Left ventricle myocardium superior (tissue), 1 donor: ENCODE results near the gene SKOR2. TPM values are rescaled to one million over a fixed set of nuclear protein-coding genes. Genes with fewer than 3 reads are reported as not detected.
"Not testable (repeated sequence)": the region's sequence is repeated elsewhere in the genome, so short reads cannot be mapped to it uniquely, and the experiment has no call there.

Source experiments
- ATAC-seq: fragments of 200-7000 bp; cut with Tn5 transposase; one replicate; pipeline ENCODE4 v1.9.1; 2020; ENCODE audit warnings: mild to moderate bottlenecking, moderate library complexity
- DNase-seq: peaks from one replicate; pipeline ENCODE4 v3.0.0-alpha.2; 2020
- intact Hi-C: fragments of 100-400 bp; cut with micrococcal nuclease; formaldehyde crosslinking; loops from one replicate; pipeline ENCODE4 v1.11.0; 2022
- total RNA-seq: library from RNA; stranded (reverse); fragmentation: NEBNext Ultra II Directional; extraction: Animal tissue kit (Norgen Biotek cat#: 25700); gene quantifications from one replicate; pipeline ENCODE4 v1.2.1, GENCODE V29; 2021
- donor health status: DM: no; HTN: yes; CAD: no; lungs with severe emphysema.

The SKOR2 gene
- total RNA-seq, 1 donor from 2014 or later, result not detected

DNA sequence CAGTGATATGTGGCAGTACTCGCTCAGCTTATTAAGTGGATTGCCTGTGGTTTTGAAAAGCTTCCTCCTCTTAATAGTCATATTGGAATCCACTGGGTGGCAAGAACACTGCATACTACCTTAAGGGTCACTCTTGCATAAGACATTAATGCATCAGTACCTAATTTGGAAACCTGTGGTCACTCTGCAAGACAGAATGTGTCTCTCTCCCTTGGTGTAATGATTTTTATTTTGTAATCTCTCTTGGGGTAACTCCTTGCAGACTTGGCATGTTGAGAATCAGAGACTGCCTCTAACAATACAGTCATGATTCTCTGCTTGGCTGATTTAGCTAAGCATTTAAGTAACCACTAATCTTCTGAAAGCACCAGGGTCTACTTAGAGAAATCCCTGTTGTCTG is 42.3 kb downstream of the SKOR2 start:
- intact Hi-C loops, result no loop called here
- no peak for ATAC-seq
- no peak for DNase-seq

- no peak for DNase-seq
- no peak for ATAC-seq
- intact Hi-C loops, result no loop called here
Measured at GRCh38 chr18:47206945-47207637, 44.4 kb downstream of the SKOR2 start.

- ATAC-seq (peak; percentile 55), DNase-seq (no peak)
- intact Hi-C loops, result loop anchor here (5.0 kb wide), 1 partner anchor 93 kb away; no protein-coding TSS in a partner anchor
Measured at GRCh38 chr18:47204908-47205522, 46.4 kb downstream of the SKOR2 start.

- ATAC-seq, result no peak
- intact Hi-C loops, result loop anchor here (5.0 kb wide), 1 partner anchor 92 kb away; no protein-coding TSS in a partner anchor
- DNase-seq, result no peak
Measured at GRCh38 chr18:47203626-47204464, 47.6 kb downstream of the SKOR2 start.

GRCh38 chr18:47195961-47196360 is 55.5 kb downstream of the SKOR2 start:
- ATAC-seq, result not testable (repeated sequence)

DNA sequence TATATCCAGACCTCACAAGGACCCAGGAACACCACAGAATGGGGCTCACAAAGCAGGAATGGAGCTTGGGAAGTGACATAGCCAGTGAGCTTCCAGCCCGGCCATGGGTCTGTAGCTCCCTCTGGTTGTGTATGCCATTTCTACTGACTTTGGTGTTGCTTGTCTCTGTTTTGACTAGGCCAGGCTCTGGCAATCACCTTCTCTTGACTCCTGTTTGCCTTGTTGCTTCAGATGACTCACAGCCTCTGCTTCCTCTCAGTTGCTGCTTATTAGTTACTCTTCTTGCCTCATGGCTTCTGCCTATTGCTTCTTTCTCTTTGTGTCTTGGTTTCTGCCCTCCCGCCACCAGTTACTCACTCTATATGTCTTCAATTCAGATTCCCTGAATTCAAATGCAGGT is 59.5 kb downstream of the SKOR2 start:
- DNase-seq, result no peak
- ATAC-seq, result no peak
- intact Hi-C loops, result no loop called here

More at GRCh38 chr18:47195961-47196360, 55.5 kb downstream of the SKOR2 start:
- intact Hi-C loops, DNase-seq: not testable (repeated sequence)

DNA sequence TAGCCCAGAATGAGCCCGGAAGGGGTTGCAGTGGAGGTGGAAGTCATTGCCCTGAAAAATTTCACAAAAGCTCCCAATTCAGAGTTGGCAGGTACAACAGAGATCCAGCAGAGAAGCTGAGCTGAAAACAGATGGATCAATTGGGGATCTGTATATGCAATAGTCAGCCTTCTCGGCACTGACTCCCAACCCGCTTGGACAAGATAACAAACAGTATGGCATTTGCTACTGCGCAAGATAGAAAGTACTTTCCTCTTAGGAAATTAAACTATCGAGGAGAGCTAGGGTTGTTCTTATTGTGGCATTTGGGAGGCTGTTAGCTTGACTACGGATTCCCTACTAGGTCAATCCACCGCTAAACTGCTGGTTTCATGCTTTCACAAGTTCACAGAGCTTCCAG is 63.7 kb downstream of the SKOR2 start:
- no peak for ATAC-seq
- intact Hi-C loops, result no loop called here
- DNase-seq, result no peak

DNA sequence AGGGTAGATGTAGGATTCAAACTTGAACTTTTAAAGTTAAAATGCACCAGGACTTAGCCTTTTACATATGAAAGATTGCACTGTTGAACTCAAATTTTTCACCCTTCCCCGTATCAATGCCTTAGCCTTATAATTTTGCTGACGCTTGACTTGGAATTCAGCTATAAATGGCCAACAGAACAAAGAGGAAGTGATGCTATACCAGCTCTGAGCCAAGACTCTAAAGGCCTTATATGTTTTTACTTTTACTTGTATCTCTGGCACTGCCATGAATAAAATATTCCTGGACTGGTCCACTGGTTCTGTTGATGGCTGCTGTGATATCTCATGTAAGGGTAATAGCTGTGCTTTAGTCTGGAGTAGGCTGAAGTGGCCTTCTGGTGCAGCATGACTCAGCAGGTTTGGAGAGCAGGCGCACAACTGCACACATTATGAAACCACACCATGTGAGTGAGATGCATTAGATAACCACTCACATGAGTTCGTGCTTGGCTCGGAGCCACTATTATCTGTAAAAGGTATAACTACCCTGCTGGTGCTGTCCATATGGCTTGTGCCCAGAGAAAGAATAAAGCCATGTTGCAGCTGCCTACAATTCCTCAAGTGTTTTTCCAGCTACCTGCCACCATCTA is 66.9 kb downstream of the SKOR2 start:
- DNase-seq (no peak), ATAC-seq (peak; percentile 33)
- intact Hi-C loops, result no loop called here

DNA sequence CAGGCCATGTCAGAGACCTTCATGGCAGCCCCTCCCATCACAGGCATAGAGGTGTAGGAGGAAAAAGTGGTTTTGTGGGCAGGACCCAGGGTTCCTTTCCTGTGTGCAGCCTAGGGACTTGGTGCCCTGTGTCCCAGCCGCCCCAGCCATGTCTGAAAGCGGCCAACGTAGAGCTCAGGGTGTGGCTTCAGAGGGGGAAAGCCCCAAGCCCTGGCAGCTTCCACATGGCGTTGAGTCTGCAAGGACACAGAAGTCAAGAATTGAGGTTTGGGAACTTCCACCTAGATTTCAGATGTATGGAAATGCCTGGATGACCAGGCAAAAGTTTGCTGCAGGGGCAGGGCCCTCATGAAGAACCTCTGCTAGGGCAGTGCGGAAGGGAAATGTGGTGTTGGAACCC is 69.3 kb downstream of the SKOR2 start:
- intact Hi-C loops, ATAC-seq, DNase-seq: not testable (repeated sequence)

GRCh38 chr18:47180765-47181164 is 70.7 kb downstream of the SKOR2 start:
- intact Hi-C loops, result no loop called here
- ATAC-seq, result no peak
- DNase-seq, result no peak

GRCh38 chr18:47179520-47179919 is 71.9 kb downstream of the SKOR2 start:
- intact Hi-C loops, result no loop called here
- DNase-seq (no peak), ATAC-seq (no peak)

DNA sequence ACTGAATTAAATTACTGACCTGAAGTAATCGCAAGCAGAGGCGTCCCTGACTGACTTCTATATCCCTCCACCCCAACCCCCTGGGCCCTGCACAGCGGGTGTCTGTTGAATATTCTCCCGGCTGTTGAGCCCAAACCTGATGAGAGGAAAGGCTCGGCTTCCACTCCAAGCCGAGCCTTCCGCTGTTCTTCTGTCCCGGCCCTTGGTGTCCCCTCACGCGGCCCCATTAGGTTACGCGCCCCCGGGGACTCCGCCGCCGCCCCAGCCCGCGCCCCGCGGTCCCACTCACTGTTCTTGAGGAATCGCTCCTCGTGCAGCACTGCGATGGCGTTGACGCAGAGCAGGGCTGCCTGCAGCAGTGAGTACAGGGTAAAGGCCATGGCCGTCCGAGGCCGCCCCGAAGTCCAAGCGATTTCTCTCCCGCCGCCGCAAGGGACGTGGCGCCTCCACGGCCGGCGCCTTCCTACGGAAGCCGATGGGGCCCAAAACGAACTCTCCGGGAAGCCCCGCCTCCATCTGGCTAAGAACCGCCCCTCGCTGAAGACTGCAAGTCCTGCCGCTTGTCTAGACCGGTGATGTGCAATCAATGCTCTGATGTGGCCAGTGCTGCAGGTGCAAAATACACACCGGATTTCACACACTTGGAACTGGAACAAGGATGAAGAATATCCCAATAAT is 75.4 kb downstream of the SKOR2 start, which contains the start of gene IER3IP1:
IER3IP1 (minus strand) TSS at position 467 of the 678 bp plus-strand sequence; CDS start at position 380, 87 bp downstream.
- intact Hi-C loops, result no loop called here
- peak; percentile 99 for ATAC-seq
- peak; percentile 93 for DNase-seq

DNA sequence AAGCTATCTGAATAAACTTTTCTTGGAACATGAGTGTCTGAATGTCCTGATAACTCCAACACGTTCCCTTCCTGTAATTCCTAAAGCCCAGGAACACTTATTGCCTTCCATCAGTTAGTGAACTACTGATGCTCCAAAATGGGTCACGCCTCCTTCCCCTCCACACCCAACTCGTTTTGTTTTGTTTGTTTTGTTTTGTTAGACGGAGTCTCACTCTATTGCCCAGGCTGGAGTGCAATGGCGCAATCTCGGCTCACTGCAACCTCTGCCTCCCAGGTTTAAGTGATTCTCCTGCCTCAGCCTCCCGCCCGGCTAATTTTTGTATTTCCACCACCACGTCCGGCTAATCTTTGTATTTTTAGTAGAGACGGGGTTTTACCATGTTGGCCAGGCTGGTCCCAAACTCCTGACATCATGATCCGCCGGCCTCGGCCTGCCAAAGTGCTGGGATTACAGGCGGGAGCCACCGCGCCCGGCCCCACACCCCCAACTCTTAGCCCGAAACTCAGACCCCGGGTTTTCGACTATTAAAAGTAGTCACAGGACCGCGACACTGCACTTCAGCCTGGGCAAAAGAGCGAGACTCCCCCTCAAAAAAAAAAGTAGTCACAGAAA is 76.1 kb downstream of the SKOR2 start:
- ATAC-seq, result peak; percentile 28
- intact Hi-C loops, result no loop called here

DNA sequence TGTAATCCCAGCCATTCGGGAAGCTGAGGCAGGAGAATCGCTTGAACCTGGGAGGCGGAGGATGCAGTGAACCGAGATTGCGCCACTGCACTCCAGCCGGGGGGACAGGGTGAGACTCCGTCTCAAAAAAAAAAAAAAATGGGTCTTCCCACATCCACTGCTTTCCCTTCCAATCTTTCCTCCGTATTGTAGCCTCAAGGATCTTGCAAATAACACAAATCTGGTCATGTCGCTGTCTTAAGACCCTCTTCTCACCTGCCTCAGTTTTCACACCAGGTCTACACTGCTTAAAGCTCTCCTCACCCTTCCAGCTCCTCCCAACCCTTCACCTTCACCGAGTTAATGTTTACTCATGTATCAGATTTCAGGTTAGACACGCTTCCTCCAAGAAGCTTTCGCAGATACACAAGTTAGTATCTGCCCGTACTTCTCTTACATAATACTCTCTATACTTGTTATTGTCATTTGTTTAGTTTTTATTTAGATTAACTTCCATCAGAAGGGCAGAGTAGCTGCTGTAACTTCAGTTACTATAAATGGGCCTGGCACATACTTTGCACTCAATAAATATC is 76.8 kb downstream of the SKOR2 start:
- ATAC-seq (no peak), DNase-seq (no peak)
- intact Hi-C loops, result no loop called here

More for the DNA sequence above, 76.1 kb downstream of the SKOR2 start:
- peak; percentile 35 for DNase-seq

GRCh38 chr18:47172476-47172875 is 79.0 kb downstream of the SKOR2 start:
- no peak for DNase-seq
- intact Hi-C loops, result no loop called here
- ATAC-seq, result no peak

GRCh38 chr18:47168913-47169312 is 82.5 kb downstream of the SKOR2 start:
- intact Hi-C loops, result no loop called here
- no peak for DNase-seq
- ATAC-seq, result no peak

- ATAC-seq, result no peak
- intact Hi-C loops, result no loop called here
- DNase-seq, result no peak
Measured at GRCh38 chr18:47168509-47168908, 83.0 kb downstream of the SKOR2 start.

GRCh38 chr18:47166294-47166693 is 85.2 kb downstream of the SKOR2 start:
- intact Hi-C loops, result no loop called here
- ATAC-seq, result no peak
- no peak for DNase-seq
